GM18498 (cell line): ENCODE measurements around the gene STMND1.

Experiments
- ATAC-seq: cut with Tn5 transposase; IDR thresholded peaks from one replicate; pipeline ENCODE4 v1.9.1; 2021; ENCODE audit warnings: mild to moderate bottlenecking, moderate library complexity; ENCODE audit not compliant: unreplicated experiment

STMND1 gene

DNA sequence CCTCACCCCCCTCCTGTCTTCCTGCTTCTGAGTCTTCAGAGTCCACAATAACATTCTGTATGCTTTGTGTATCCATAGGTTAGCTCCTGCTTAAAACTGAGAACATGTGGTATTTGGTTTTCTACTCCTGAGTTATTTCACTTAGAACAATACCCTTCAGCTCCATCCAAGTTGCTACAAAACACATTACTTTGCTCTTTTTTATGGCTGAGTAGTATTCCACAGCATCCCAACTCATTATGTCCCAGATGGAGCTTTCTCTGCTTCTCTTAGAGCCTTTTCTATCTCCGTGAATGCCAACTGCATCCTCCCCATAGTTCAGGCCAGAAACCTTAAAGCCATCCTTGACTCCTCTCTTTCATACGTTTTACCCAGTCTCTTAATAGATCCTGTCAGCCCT, 55.8 kb downstream of the STMND1 start:
- ATAC-seq: no peak

- no peak for ATAC-seq
Measured at GRCh38 chr6:17159240-17159639, 57.4 kb downstream of the STMND1 start.

GRCh38 chr6:17161076-17161475, 59.2 kb downstream of the STMND1 start:
- no peak for ATAC-seq

GRCh38 chr6:17165383-17165782, 63.5 kb downstream of the STMND1 start:
- ATAC-seq: no peak

DNA sequence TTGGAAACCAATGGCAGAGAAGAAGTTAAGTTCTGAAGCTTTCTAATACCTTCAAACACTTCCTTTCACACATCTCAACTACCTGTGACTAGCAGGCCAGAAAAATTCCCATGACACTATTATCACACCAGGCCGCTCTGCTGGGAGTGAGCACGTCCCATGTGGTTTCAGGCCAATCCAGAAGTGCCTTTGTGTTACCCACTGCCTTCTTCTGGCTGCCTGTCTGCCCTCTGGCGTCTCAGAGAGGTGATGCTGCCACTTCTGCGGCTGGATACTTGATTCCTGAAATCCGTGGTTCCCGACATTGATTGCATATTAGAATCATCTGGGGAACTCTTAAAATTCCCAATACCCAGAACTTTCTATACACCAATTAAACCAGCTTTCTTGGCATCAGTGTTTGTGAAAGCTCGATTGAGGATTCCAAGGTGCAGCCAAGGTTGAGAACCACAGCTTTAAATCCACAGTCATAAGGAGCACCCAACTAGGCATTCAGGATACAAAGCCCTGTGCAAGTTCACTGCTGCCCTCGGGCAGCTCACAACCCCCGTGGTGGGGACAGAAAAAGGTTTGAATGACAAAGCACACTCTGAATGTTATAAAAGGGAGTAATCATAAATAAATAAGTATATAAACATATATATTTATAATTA, 65.6 kb downstream of the STMND1 start:
- no peak for ATAC-seq

DNA sequence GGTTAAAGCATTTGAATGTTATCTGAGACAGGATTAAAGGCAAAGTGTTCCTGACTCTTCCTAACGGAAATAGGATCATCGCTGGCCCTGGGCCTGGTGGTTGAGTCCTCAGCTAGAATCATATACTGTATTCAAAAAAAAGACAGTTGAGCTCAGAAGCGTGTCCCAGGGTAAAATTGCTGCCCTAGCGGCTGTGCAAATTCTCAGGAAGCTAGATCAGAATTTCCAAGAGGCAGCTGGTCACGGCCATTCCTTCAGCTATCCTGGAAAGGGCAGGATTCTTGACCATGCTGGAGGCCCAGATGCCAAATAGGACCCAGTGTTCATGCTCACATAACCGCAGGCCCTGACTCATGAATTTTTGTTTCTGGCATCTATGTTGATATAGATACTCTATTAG, 67.4 kb downstream of the STMND1 start:
- ATAC-seq: no peak

DNA sequence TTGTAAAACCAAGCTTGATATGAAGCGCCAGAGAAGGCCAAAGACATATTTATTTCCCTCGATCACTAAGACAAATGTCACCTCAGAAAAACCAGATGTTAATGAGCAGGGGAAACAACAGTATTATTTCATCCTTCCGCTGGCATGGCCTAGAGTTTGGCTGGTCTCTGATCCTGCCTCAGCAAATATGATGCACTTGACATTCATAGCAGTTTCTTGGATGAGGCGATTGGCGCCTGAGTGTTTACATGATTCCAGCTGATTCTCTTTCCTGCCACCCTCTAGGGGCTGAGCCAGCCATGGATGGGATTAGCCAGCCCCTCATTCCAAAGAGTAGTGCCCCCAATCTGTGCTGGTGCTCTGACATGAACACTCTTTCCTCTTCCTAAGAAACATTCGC, 67.9 kb downstream of the STMND1 start:
- no peak for ATAC-seq

- ATAC-seq: no peak
Measured at GRCh38 chr6:17172836-17173470, 71.1 kb downstream of the STMND1 start.

DNA sequence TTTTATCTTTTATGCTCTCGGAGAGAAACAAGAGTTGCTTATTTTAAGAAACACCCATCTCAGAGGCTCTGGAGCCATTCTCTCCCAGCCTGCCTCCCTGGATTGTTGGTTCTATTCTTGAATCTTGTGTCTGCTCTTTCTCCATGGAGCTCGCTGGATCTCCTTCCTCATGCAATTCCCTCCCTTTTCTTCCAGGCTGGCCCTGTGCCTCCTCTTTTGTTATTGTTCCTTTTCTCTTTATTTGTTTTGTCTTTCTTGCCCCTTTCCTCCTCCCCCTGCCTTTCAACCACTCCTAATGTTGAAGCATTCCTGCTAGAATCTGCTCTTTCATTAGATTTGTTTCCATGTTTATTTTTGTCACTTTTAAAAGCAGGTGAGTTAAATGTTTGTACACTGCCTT, 76.5 kb downstream of the STMND1 start:
- no peak for ATAC-seq

DNA sequence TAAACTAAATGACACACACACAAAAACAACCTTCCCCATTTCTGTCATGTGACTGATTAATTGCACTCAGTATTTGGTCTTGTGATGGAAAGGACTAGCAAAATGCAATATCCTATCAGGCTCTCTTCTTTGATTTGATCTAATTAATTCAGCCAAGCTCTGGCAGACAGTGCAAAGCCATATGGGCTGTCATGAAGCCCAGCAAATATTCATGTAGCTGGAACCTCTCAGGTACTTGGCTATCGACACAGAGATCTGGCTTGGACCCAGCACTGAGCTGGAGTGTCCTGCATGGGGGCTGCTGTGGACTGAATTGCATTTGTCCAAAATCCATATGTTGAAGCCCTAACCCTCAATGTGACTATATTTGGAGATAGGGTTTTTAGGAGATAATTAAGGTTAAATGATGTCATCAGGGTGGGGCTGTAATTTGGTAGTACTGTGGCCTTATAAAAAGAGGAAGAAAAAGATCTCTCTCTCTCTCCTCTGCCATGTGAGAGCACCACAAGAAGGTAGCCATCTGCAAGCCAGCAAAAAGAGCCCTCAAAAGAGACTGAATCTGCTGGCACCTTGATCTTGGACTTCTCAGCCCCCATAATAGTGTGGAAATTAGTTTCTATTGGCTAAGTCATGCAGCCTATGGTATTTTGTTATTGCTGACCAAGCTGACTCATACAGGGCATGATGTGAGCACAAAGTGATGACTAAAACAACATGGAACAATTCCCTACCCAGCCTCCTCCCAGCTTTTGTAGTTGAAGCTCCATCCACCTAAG, 77.1 kb downstream of the STMND1 start:
- ATAC-seq: no peak

GRCh38 chr6:17179530-17180073, 77.8 kb downstream of the STMND1 start:
- ATAC-seq: no peak
